HG03439 (cell line): ENCODE data around the gene TRIM44.
"Not testable (repeated sequence)": the region's sequence is repeated elsewhere in the genome, so short reads cannot be mapped to it uniquely, and the experiment has no call there.

ENCODE experiments used
- ATAC-seq: cut with Tn5 transposase; IDR thresholded peaks from one replicate; pipeline ENCODE4 v1.9.1; 2021; ENCODE audit warnings: mild to moderate bottlenecking, moderate library complexity; ENCODE audit not compliant: unreplicated experiment

TRIM44 gene

GRCh38 chr11:35750315-35750714 is 87.7 kb downstream of the TRIM44 start:
- no peak for ATAC-seq

GRCh38 chr11:35750981-35751663 is 88.5 kb downstream of the TRIM44 start:
- no peak for ATAC-seq

- ATAC-seq: no peak
These were observed 89.1 kb downstream of the TRIM44 start for GRCh38 chr11:35751664-35752061.

- ATAC-seq: no peak
These were observed 89.5 kb downstream of the TRIM44 start for GRCh38 chr11:35752115-35752514.

- ATAC-seq: not testable (repeated sequence)
These were observed 91.0 kb downstream of the TRIM44 start for GRCh38 chr11:35753573-35753972.

GRCh38 chr11:35759951-35760350 is 97.4 kb downstream of the TRIM44 start:
- ATAC-seq: not testable (repeated sequence)

- no peak for ATAC-seq
These were observed 99.3 kb downstream of the TRIM44 start for GRCh38 chr11:35761899-35762298.

GRCh38 chr11:35763301-35763700 is 100.7 kb downstream of the TRIM44 start:
- ATAC-seq: no peak

- ATAC-seq: no peak
These were observed 101.2 kb downstream of the TRIM44 start for GRCh38 chr11:35763765-35764164.

- ATAC-seq: no peak
These were observed 101.8 kb downstream of the TRIM44 start for GRCh38 chr11:35764417-35764816.

GRCh38 chr11:35765211-35765610 is 102.6 kb downstream of the TRIM44 start:
- no peak for ATAC-seq

GRCh38 chr11:35766651-35767050 is 104.1 kb downstream of the TRIM44 start:
- ATAC-seq: no peak

- not testable (repeated sequence) for ATAC-seq
These were observed 107.8 kb downstream of the TRIM44 start for GRCh38 chr11:35770425-35770824.

GRCh38 chr11:35771722-35772121 is 109.1 kb downstream of the TRIM44 start:
- no peak for ATAC-seq

GRCh38 chr11:35777241-35777640 is 114.7 kb downstream of the TRIM44 start:
- not testable (repeated sequence) for ATAC-seq

- ATAC-seq: not testable (repeated sequence)
These were observed 116.4 kb downstream of the TRIM44 start for GRCh38 chr11:35778943-35779342.

- no peak for ATAC-seq
These were observed 116.8 kb downstream of the TRIM44 start for GRCh38 chr11:35779409-35779808.

- no peak for ATAC-seq
These were observed 118.6 kb downstream of the TRIM44 start for GRCh38 chr11:35780951-35781860.

GRCh38 chr11:35781861-35782470 is 119.4 kb downstream of the TRIM44 start:
- ATAC-seq: no peak

- ATAC-seq: no peak
These were observed 121.2 kb downstream of the TRIM44 start for GRCh38 chr11:35783809-35784208.

GRCh38 chr11:35784699-35785098 is 122.1 kb downstream of the TRIM44 start:
- peak; percentile 50 for ATAC-seq
